Head of caudate nucleus (tissue), 42 donors: Measurements from ENCODE around the gene ATP8A2.

Experiments
- DNase-seq, 42 donors: peaks; one replicate each; pipeline versions ENCODE4 v3.0.0 to v3.0.0-alpha.2; 2020 to 2021; ENCODE audit warnings: mixed read lengths in 7 of 42
- intact Hi-C: fragments of 100-400 bp; cut with DNase I; formaldehyde crosslinking; loops from one replicate; pipeline ENCODE4 v1.15.0; 2022

Gene ATP8A2

GRCh38 chr13:25981060-25981459, 609.3 kb downstream of the ATP8A2 start:
- intact Hi-C loops, result no loop called here
- DNase-seq, result no peak

- intact Hi-C loops, result no loop called here
- DNase-seq, result no peak
Observed at GRCh38 chr13:25982907-25983306, 611.1 kb downstream of the ATP8A2 start.

GRCh38 chr13:25987987-25988386, 616.2 kb downstream of the ATP8A2 start:
- DNase-seq, result no peak
- intact Hi-C loops, result no loop called here

GRCh38 chr13:25988661-25989060, 616.9 kb downstream of the ATP8A2 start:
- intact Hi-C loops, result no loop called here
- DNase-seq, result no peak

GRCh38 chr13:25990801-25991200, 619.0 kb downstream of the ATP8A2 start:
- intact Hi-C loops, result no loop called here

GRCh38 chr13:25992076-25992475, 620.3 kb downstream of the ATP8A2 start:
- no peak for DNase-seq
- intact Hi-C loops, result no loop called here

More at GRCh38 chr13:25990801-25991200, 619.0 kb downstream of the ATP8A2 start:
- no peak for DNase-seq

GRCh38 chr13:26007261-26008125, 635.7 kb downstream of the ATP8A2 start:
- DNase-seq, result no peak
- intact Hi-C loops, result no loop called here

- DNase-seq, result peak in 1 of 42 donors; percentile 6
- intact Hi-C loops, result no loop called here
Observed at GRCh38 chr13:26010487-26011207, 638.9 kb downstream of the ATP8A2 start.

GRCh38 chr13:26011208-26011573, 639.4 kb downstream of the ATP8A2 start:
- intact Hi-C loops, result no loop called here
- no peak for DNase-seq

GRCh38 chr13:26011996-26012821, 640.4 kb downstream of the ATP8A2 start:
- intact Hi-C loops, result no loop called here
- peak in 35 of 42 donors; percentile 15 to 78 (median 60) for DNase-seq

- DNase-seq, result peak in 1 of 42 donors; percentile 6
- intact Hi-C loops, result no loop called here
Observed at GRCh38 chr13:26012995-26013394, 641.2 kb downstream of the ATP8A2 start.

- intact Hi-C loops, result no loop called here
Observed at GRCh38 chr13:26015271-26016125, 643.7 kb downstream of the ATP8A2 start.

GRCh38 chr13:26016189-26016588, 644.4 kb downstream of the ATP8A2 start:
- no peak for DNase-seq
- intact Hi-C loops, result no loop called here

More at GRCh38 chr13:26015271-26016125, 643.7 kb downstream of the ATP8A2 start:
- peak in 4 of 42 donors; percentile 31 to 68 (median 34) for DNase-seq

GRCh38 chr13:26017196-26017921, 645.6 kb downstream of the ATP8A2 start:
- peak in 17 of 42 donors; percentile 30 to 73 (median 53) for DNase-seq
- intact Hi-C loops, result no loop called here

GRCh38 chr13:26017932-26018665, 646.3 kb downstream of the ATP8A2 start:
- intact Hi-C loops, result no loop called here

GRCh38 chr13:26019251-26019650, 647.5 kb downstream of the ATP8A2 start:
- no peak for DNase-seq
- intact Hi-C loops, result no loop called here

More at GRCh38 chr13:26017932-26018665, 646.3 kb downstream of the ATP8A2 start:
- no peak for DNase-seq
